HUES6 (cell line): ENCODE results near the gene MARCHF9.

Experiments used
- H3K27ac ChIP-seq: 2 replicates; pipeline ENCODE4 v1.7.0; 2013; ENCODE audit warnings: low read depth, mild to moderate bottlenecking, low read length, inconsistent platforms
- H3K27me3 ChIP-seq: 2 replicates; pipeline ENCODE4 v1.6.1; 2013; ENCODE audit warnings: low read length; ENCODE audit not compliant: control insufficient read depth, insufficient read depth
- H3K36me3 ChIP-seq: 2 replicates; pipeline ENCODE4 v1.6.1; 2013; ENCODE audit warnings: low read length; ENCODE audit not compliant: control insufficient read depth, insufficient read depth
- H3K4me1 ChIP-seq: 2 replicates; pipeline ENCODE4 v1.6.1; 2013; ENCODE audit warnings: low read length; ENCODE audit not compliant: control insufficient read depth, insufficient read depth
- H3K4me3 ChIP-seq: 2 replicates; pipeline ENCODE4 v1.5.1; 2013; ENCODE audit warnings: low read depth, low read length
- H3K9ac ChIP-seq: one replicate; pipeline ENCODE4 v1.6.1; 2013; ENCODE audit warnings: mild to moderate bottlenecking, low read length
- H3K9me3 ChIP-seq: 2 replicates; pipeline ENCODE4 v1.6.1; 2013; ENCODE audit warnings: low read depth, low read length; ENCODE audit not compliant: control insufficient read depth, insufficient read depth

Gene MARCHF9

GRCh38 chr12:57775563-57776246 lies 20.8 kb downstream of the MARCHF9 start:
- H3K4me1 ChIP-seq, result no peaks in the 10 kb centered on the region
- H3K27me3 ChIP-seq, result no peaks in the 10 kb centered on the region
- peaks cover 3% of the 10 kb centered on the region for H3K36me3 ChIP-seq
- no peak overlapping the region for H3K9ac ChIP-seq
- H3K9me3 ChIP-seq, result no peaks in the 10 kb centered on the region
- no peak overlapping the region for H3K4me3 ChIP-seq
- no peak overlapping the region for H3K27ac ChIP-seq

- H3K27ac ChIP-seq, result no peak overlapping the region
- H3K9me3 ChIP-seq, result no peaks in the 10 kb centered on the region
- no peak overlapping the region for H3K9ac ChIP-seq
- no peaks in the 10 kb centered on the region for H3K36me3 ChIP-seq
- no peaks in the 10 kb centered on the region for H3K4me1 ChIP-seq
- H3K27me3 ChIP-seq, result no peaks in the 10 kb centered on the region
- H3K4me3 ChIP-seq, result no peak overlapping the region
Observed at GRCh38 chr12:57776247-57776587, 21.3 kb downstream of the MARCHF9 start.

- Histone ChIP-seq H3K36me3 (no peaks in the 10 kb centered on the region), H3K9me3 (no peaks in the 10 kb centered on the region), H3K4me1 (no peaks in the 10 kb centered on the region), H3K27me3 (no peaks in the 10 kb centered on the region), H3K4me3 (no peak overlapping the region), H3K9ac (peak overlapping the region; percentile 8), H3K27ac (no peak overlapping the region)
Observed at GRCh38 chr12:57777367-57777766, 22.5 kb downstream of the MARCHF9 start.

GRCh38 chr12:57777911-57778310 lies 23.0 kb downstream of the MARCHF9 start:
- H3K27ac ChIP-seq, result no peak overlapping the region
- H3K27me3 ChIP-seq, result no peaks in the 10 kb centered on the region
- no peak overlapping the region for H3K4me3 ChIP-seq
- H3K36me3 ChIP-seq, result no peaks in the 10 kb centered on the region
- H3K9me3 ChIP-seq, result no peaks in the 10 kb centered on the region
- H3K4me1 ChIP-seq, result no peaks in the 10 kb centered on the region
- H3K9ac ChIP-seq, result no peak overlapping the region

GRCh38 chr12:57779736-57780135 lies 24.8 kb downstream of the MARCHF9 start:
- H3K9me3 ChIP-seq, result no peaks in the 10 kb centered on the region
- no peak overlapping the region for H3K9ac ChIP-seq
- H3K27me3 ChIP-seq, result no peaks in the 10 kb centered on the region
- no peak overlapping the region for H3K4me3 ChIP-seq
- H3K27ac ChIP-seq, result no peak overlapping the region
- peaks cover 5% of the 10 kb centered on the region; the same call in 1 of the 2 replicates for H3K36me3 ChIP-seq
- no peaks in the 10 kb centered on the region for H3K4me1 ChIP-seq

- no peaks in the 10 kb centered on the region for H3K9me3 ChIP-seq
- H3K27ac ChIP-seq, result no peak overlapping the region
- H3K4me3 ChIP-seq, result no peak overlapping the region
- peaks cover 8% of the 10 kb centered on the region for H3K36me3 ChIP-seq
- H3K27me3 ChIP-seq, result no peaks in the 10 kb centered on the region
- no peaks in the 10 kb centered on the region for H3K4me1 ChIP-seq
- no peak overlapping the region for H3K9ac ChIP-seq
Observed at GRCh38 chr12:57780284-57780897, 25.5 kb downstream of the MARCHF9 start.

GRCh38 chr12:57781244-57781643 lies 26.3 kb downstream of the MARCHF9 start:
- Histone ChIP-seq H3K36me3 (peaks cover 17% of the 10 kb centered on the region), H3K4me3 (no peak overlapping the region)

GRCh38 chr12:57781801-57782200 lies 26.9 kb downstream of the MARCHF9 start:
- peaks cover 22% of the 10 kb centered on the region for H3K36me3 ChIP-seq
- H3K9me3 ChIP-seq, result no peaks in the 10 kb centered on the region
- no peaks in the 10 kb centered on the region for H3K4me1 ChIP-seq
- H3K27ac ChIP-seq, result no peak overlapping the region
- H3K4me3 ChIP-seq, result no peak overlapping the region
- H3K9ac ChIP-seq, result no peak overlapping the region
- no peaks in the 10 kb centered on the region for H3K27me3 ChIP-seq

More at GRCh38 chr12:57781244-57781643, 26.3 kb downstream of the MARCHF9 start:
- H3K27me3 ChIP-seq, result no peaks in the 10 kb centered on the region
- H3K9me3 ChIP-seq, result no peaks in the 10 kb centered on the region
- H3K9ac ChIP-seq, result no peak overlapping the region
- H3K4me1 ChIP-seq, result no peaks in the 10 kb centered on the region
- no peak overlapping the region for H3K27ac ChIP-seq

- Histone ChIP-seq H3K4me3 (peak overlapping the region; percentile 86; the same call in 1 of the 2 replicates), H3K9ac (no peak overlapping the region), H3K27me3 (no peaks in the 10 kb centered on the region), H3K9me3 (no peaks in the 10 kb centered on the region), H3K36me3 (peaks cover 27% of the 10 kb centered on the region), H3K4me1 (no peaks in the 10 kb centered on the region), H3K27ac (no peak overlapping the region)
Observed at GRCh38 chr12:57782243-57782607, 27.3 kb downstream of the MARCHF9 start.

- no peaks in the 10 kb centered on the region for H3K4me1 ChIP-seq
- peak within 1 kb of the TSS; percentile 86 for H3K4me3 ChIP-seq
- H3K9me3 ChIP-seq, result no peaks in the 10 kb centered on the region
- peaks cover 32% of the 10 kb centered on the region for H3K36me3 ChIP-seq
- no peak within 1 kb of the TSS for H3K27ac ChIP-seq
- no peaks in the 10 kb centered on the region for H3K27me3 ChIP-seq
- peak within 1 kb of the TSS; percentile 81 for H3K9ac ChIP-seq
Observed at GRCh38 chr12:57782608-57783465, 27.9 kb downstream of the MARCHF9 start, which contains the start of gene TSFM. Gene TSFM, plus strand, starts transcription at chr12:57782787. Its CDS starts 15 bp downstream, at chr12:57782802.

GRCh38 chr12:57783466-57783801 lies 28.5 kb downstream of the MARCHF9 start:
- no peaks in the 10 kb centered on the region for H3K4me1 ChIP-seq
- H3K9me3 ChIP-seq, result no peaks in the 10 kb centered on the region
- H3K9ac ChIP-seq, result peak overlapping the region; percentile 81
- H3K4me3 ChIP-seq, result peak overlapping the region; percentile 86
- no peak overlapping the region for H3K27ac ChIP-seq
- H3K27me3 ChIP-seq, result no peaks in the 10 kb centered on the region
- H3K36me3 ChIP-seq, result peaks cover 36% of the 10 kb centered on the region
